Measurements from ENCODE around the gene CACNA1C.

CACNA1C gene

DNA sequence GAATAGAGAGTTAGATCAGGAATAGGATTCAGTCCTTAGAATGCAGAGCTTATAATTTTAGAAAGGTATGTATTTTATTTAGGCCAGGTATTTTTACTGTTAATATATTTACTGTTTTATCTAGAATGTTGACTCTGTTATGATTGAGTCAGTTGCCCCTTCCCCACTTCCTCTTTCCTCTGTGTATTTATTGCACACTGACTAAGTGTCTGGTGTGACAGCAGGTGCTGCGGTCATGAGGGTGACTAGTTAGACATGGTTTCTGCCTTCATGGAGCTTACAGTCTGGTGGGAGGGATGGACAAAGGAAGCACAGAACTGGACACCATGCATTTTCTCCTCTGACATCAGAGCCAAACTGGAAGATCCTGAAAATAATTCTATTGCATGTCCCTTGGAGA, 159.8 kb downstream of the CACNA1C start:
- DNase-seq: no peak

GRCh38 chr12:2212971-2213869, 160.4 kb downstream of the CACNA1C start:
- DNase-seq: no peak

DNA sequence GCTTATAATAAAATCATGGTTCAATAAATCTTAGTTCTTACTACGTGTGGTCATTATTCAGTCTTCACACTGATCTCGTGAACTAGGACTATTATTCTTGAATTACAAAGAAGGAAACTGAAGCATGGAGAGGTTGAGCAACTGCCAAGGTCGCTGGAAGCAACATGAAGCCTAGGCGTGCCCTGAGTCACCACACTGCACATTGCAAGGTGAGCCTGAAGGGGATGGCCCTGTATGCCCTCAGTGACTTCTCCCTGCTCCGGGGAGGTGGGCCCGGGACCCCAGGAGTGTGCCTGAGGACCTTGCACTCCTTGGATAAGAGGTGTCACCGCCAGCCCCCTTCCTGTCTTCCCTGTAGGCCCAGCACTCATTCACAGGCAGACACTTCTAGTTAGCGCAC, 161.6 kb downstream of the CACNA1C start:
- DNase-seq: no peak

DNA sequence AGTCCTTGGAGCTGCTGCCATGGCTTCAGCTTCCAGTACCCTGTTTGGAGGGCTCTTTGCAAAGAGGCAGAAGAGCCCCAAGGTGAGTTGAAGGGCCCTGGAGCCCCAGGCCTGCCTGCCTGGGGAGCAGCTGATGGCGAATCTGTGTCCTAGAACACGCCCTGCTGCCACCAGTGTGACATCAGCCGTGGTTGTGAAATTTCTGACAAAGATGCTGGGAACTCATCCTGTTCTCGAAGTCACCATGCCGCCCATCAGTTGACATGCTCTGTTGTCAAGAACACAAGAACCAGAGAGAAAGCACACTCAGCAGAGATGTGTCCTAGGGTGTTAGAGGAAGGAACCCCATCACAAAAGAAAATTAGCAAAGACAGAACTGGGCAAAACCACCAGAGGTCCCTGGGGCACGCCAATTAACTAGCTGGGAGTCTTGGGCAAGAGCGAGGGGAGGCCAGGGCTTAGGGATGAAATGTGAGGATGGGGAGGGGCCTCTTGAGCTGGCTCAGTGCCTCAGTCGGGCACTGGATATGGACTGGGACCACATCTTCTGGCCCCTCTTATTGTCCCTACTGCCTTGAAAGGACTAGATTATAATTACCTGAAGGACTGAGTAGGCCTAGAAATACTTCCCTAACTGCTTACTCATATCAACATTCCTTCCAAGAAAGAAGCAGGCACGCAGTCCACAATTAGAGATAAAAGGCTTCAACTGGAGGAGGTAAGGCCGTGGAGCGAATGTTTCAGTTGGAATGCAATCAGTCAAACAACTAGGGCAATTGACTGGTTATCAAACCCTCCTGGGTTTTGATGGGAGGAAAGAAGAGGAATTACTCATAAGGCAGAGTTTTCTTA, 163.1 kb downstream of the CACNA1C start:
- DNase-seq: no peak

DNA sequence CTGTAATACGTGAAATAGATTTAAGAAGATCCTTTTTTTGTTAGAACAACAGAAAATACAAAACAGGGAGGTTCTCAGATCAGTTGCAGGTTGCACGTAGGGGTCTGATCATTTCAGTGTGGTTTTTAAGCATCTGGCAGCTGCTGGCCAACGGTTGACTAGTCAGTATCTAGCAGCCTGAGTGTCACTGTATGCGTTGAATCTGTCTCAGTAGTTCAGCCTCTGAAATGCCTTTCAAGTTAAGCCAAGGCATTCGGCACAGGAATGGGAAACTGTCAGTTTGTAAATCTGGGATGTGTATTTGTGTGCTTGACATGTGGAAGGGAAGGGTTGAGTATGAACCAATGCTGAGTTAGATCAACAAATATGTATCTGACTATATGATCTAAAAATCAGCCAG, 165.9 kb downstream of the CACNA1C start:
- DNase-seq: no peak

GRCh38 chr12:2221030-2221621, 168.3 kb downstream of the CACNA1C start:
- DNase-seq: no peak

DNA sequence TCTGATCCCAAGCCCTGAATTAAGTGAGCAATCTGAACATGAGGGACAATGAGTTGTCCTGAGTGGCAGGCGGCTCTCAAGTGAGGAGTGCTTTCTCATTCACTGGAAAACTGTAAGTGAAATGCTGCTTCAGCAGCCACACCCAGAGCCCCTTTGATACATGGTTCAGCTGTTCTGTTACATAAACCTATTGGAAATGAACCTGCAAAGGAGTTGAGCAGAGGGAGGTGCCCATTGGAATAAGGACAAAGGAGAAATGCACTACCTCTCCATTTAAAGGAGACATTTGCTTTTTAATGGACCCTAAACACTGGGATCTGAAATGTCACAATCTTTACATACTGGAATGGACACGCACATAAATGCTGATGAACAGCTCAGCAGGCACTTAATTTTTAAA, 169.9 kb downstream of the CACNA1C start:
- DNase-seq: no peak

DNA sequence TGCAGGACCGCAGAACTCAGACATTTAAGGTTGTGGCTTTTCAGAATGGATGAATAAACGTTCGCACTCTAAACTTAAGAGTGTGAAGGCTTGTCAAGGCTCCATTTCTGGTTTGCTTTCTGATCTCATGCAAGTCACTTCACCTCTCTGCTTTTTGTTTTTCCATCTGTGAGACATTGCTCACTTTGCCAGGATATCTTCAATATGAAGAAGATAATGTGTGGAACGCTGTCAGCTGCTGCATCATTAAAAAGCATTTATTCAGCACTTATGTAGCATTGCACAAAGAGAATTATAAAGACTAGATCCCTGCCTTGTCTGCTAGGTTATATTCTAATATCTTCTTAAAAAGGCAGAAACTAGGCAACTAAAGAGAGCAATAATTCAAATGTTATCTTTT, 172.2 kb downstream of the CACNA1C start:
- DNase-seq: no peak

- DNase-seq: no peak
Observed at GRCh38 chr12:2225696-2226095, 172.9 kb downstream of the CACNA1C start.

GRCh38 chr12:2226641-2227040, 173.9 kb downstream of the CACNA1C start:
- DNase-seq: no peak

DNA sequence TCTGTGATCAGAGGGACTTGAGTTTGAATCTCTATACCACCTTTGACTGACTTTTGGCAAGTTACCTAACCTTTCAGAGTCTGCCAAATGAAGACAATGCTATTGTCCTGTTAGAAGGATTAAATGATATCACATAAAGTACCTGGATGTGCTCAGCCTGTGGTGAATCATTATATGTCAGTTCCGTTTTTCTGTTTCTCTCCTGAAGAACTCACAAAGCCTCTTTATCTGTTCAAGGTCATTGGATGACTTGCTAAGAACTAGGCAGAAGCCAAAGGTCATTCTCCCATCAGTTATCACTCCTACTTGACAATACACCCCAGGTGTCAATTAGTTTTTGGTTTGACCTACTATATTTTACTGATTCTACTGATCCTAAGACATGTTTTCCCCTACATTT, 174.6 kb downstream of the CACNA1C start:
- DNase-seq: no peak

DNA sequence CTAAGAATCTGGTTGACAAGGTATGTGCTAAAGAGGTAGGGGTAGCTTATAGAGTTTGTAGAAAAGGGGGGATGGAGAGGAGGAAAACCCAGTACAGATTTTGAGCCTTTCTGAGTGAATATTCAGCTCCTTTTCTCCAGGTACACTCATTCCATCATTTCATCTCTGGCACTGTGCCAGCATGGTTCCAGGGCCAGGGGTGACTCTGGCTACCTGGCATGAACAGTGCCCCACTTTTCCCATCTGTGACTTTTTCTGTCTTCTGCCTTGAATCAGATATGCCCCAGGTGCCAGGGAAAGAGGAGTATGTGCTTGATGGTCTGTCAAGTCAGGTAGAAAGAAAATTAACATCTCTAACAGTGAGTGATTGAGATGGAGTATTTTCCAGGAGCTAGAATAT, 175.7 kb downstream of the CACNA1C start:
- no peak for DNase-seq

GRCh38 chr12:2229661-2230539, 177.1 kb downstream of the CACNA1C start:
- DNase-seq: no peak

DNA sequence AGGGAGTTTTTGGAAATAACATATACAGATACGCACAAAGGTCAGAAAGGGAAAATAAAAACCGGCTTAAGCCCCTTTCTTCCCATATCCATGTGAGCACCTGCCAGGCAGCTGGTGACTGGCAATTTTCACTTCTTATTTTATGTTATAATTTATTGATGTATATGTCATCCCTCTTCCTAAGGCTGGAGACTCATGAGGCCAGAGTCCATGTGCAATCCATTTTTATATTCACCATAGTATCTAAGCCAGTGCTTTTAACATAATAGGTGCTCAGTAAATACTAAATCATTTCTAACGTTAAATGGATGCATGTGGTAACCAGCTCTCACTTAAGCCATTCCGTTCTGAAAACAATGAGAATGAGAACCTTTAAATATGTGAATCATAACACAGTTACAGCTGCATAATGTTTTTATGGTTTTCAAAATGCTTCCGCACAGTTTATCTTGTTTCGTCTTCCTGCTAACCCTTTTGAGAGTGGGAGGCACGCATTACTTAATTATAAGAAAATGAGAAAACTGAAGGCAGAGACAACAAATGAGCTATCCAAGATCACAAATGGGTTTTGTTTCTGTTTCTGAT, 178.3 kb downstream of the CACNA1C start:
- no peak for DNase-seq

DNA sequence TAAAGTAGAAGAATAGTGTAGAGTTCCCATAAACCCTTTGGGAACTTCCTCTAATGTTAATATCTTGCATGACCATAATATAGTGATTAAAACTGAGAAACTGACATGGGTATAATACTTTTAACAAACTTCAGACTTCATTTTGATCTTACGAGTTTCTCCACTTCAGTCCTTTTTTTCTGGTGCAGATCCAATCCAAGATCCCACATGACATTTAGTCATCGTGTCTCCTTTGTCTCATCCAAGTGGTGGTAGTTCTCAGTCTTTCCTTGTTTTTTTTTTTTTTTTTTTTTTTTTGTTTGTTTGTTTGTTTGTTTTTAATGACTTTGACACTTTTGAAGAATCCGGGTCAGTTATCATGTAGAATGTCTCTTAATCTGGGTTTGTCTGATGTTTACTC, 179.2 kb downstream of the CACNA1C start:
- no peak for DNase-seq

- no peak for DNase-seq
Observed at GRCh38 chr12:2233034-2233433, 180.2 kb downstream of the CACNA1C start.

- DNase-seq: no peak
Observed at GRCh38 chr12:2234091-2234490, 181.3 kb downstream of the CACNA1C start.

- DNase-seq: no peak
Observed at GRCh38 chr12:2234646-2235350, 182.0 kb downstream of the CACNA1C start.

GRCh38 chr12:2236506-2237294, 183.9 kb downstream of the CACNA1C start:
- DNase-seq: no peak

DNA sequence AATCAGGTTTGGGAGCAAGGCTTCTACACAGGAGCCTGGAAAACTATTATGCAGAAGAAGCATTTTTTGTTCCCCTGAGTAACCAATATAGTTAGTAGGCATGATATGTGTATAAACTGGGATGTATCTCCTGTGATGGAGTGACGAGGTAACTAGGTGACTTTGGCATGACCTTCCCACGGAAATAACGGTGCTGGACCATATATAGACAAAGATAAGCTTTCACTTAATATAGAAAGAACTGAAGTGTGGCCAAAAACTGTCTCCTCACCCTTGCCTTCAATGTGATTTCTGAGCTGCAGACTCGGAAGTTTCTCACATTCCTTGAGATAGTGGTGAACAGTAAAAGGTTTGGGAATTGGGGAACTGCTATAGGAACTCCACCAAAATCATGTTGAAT, 185.3 kb downstream of the CACNA1C start:
- DNase-seq: no peak

Data from stimulated activated CD4-positive, alpha-beta T cell treated with anti-CD3 and anti-CD28 coated beads, Interleukin-2, amount 100 ng/mL, for 48 hours (primary cell).